ENCODE measurements around the gene PSMG4.

The PSMG4 gene

GRCh38 chr6:3273707-3274521 is 15.2 kb downstream of the PSMG4 start:
- Histone ChIP-seq H2AFZ (ENCODE audit: low read depth) (no peak overlapping the region), H3K4me1 (ENCODE audit: low read depth, poor library complexity, severe bottlenecking) (no peaks in the 10 kb centered on the region), H3K4me3 (IDR thresholded peaks at IDR 0.05; ENCODE audit: insufficient read depth, low read depth, low read length) (no peak overlapping the region), H3K79me2 (ENCODE audit: insufficient read depth, low read depth) (no peaks in the 10 kb centered on the region), H3K9ac (no peak overlapping the region), H3K36me3 (ENCODE audit: insufficient read depth) (no peaks in the 10 kb centered on the region; the same call in 1 of the 2 replicates), H3K27me3 (ENCODE audit: insufficient read depth, low read depth) (no peaks in the 10 kb centered on the region), H3K27ac (no peak overlapping the region), H3K4me2 (no peak overlapping the region), H4K20me1 (ENCODE audit: insufficient read depth) (no peaks in the 10 kb centered on the region)
- no peak for TF ChIP-seq CTCF (conservative IDR thresholded peaks at IDR 0.05; ENCODE audit: low read depth, low read length)

- Histone ChIP-seq H3K79me2 (ENCODE audit: insufficient read depth, low read depth) (no peaks in the 10 kb centered on the region), H3K27me3 (ENCODE audit: insufficient read depth, low read depth) (no peaks in the 10 kb centered on the region), H2AFZ (ENCODE audit: low read depth) (no peak overlapping the region), H3K4me3 (IDR thresholded peaks at IDR 0.05; ENCODE audit: insufficient read depth, low read depth, low read length) (no peak overlapping the region), H4K20me1 (ENCODE audit: insufficient read depth) (no peaks in the 10 kb centered on the region), H3K27ac (no peak overlapping the region), H3K9ac (no peak overlapping the region), H3K36me3 (ENCODE audit: insufficient read depth) (no peaks in the 10 kb centered on the region; the same call in 1 of the 2 replicates), H3K4me1 (ENCODE audit: low read depth, poor library complexity, severe bottlenecking) (no peaks in the 10 kb centered on the region), H3K4me2 (no peak overlapping the region)
- TF ChIP-seq CTCF (conservative IDR thresholded peaks at IDR 0.05; ENCODE audit: low read depth, low read length), result no peak
These were observed 17.7 kb downstream of the PSMG4 start for GRCh38 chr6:3276174-3277167.

- Histone ChIP-seq H3K27me3 (ENCODE audit: insufficient read depth, low read depth) (no peaks in the 10 kb centered on the region), H3K9ac (no peak overlapping the region), H2AFZ (ENCODE audit: low read depth) (no peak overlapping the region), H3K27ac (no peak overlapping the region), H3K4me2 (no peak overlapping the region), H3K79me2 (ENCODE audit: insufficient read depth, low read depth) (no peaks in the 10 kb centered on the region), H4K20me1 (ENCODE audit: insufficient read depth) (no peaks in the 10 kb centered on the region), H3K4me3 (IDR thresholded peaks at IDR 0.05; ENCODE audit: insufficient read depth, low read depth, low read length) (no peak overlapping the region), H3K36me3 (ENCODE audit: insufficient read depth) (no peaks in the 10 kb centered on the region), H3K4me1 (ENCODE audit: low read depth, poor library complexity, severe bottlenecking) (no peaks in the 10 kb centered on the region)
- TF ChIP-seq CTCF (conservative IDR thresholded peaks at IDR 0.05; ENCODE audit: low read depth, low read length), result no peak
These were observed 18.5 kb downstream of the PSMG4 start for GRCh38 chr6:3277251-3277650.

GRCh38 chr6:3277851-3278416 is 19.2 kb downstream of the PSMG4 start:
- Histone ChIP-seq H3K27ac (no peak overlapping the region), H4K20me1 (ENCODE audit: insufficient read depth) (no peaks in the 10 kb centered on the region), H3K4me3 (IDR thresholded peaks at IDR 0.05; ENCODE audit: insufficient read depth, low read depth, low read length) (no peak overlapping the region)

More at GRCh38 chr6:3277851-3278416, 19.2 kb downstream of the PSMG4 start:
- no peak for TF ChIP-seq CTCF (conservative IDR thresholded peaks at IDR 0.05; ENCODE audit: low read depth, low read length)
- Histone ChIP-seq H3K4me2 (no peak overlapping the region), H2AFZ (ENCODE audit: low read depth) (no peak overlapping the region), H3K4me1 (ENCODE audit: low read depth, poor library complexity, severe bottlenecking) (no peaks in the 10 kb centered on the region), H3K9ac (no peak overlapping the region), H3K27me3 (ENCODE audit: insufficient read depth, low read depth) (no peaks in the 10 kb centered on the region), H3K36me3 (ENCODE audit: insufficient read depth) (no peaks in the 10 kb centered on the region), H3K79me2 (ENCODE audit: insufficient read depth, low read depth) (no peaks in the 10 kb centered on the region)
